ENCODE data around the gene CDH23. TPM values are rescaled to one million over a fixed set of nuclear protein-coding genes. Genes with fewer than 3 reads are reported as not detected.

Gene CDH23
- total and polyA plus RNA-seq, 9 of the 15 experiments (the other 6 are each of a cell fraction or from before 2014, with no cell fraction given) = 0.18 to 1.2 (median 0.47) TPM

DNA sequence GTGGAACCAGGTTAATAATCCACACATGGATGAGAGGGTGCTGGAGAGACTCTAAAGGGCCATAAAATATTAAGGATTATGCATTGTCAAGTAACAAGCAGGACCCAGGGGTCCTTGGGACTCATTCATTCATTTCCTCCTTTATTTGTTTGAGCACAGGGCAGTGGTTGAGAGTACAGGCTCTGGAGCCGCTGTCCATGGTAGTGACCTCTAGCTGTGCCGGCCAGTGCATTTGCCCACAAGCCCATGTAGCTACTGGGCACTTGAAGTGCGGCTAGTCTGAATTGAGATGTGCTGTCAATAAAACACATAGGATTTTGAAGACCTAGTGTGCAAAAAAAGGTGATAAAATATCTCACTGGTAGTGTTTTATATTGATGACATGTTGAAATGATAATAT is 185.3 kb downstream of the CDH23 start (continued):
- TF ChIP-seq, protein P1, sequence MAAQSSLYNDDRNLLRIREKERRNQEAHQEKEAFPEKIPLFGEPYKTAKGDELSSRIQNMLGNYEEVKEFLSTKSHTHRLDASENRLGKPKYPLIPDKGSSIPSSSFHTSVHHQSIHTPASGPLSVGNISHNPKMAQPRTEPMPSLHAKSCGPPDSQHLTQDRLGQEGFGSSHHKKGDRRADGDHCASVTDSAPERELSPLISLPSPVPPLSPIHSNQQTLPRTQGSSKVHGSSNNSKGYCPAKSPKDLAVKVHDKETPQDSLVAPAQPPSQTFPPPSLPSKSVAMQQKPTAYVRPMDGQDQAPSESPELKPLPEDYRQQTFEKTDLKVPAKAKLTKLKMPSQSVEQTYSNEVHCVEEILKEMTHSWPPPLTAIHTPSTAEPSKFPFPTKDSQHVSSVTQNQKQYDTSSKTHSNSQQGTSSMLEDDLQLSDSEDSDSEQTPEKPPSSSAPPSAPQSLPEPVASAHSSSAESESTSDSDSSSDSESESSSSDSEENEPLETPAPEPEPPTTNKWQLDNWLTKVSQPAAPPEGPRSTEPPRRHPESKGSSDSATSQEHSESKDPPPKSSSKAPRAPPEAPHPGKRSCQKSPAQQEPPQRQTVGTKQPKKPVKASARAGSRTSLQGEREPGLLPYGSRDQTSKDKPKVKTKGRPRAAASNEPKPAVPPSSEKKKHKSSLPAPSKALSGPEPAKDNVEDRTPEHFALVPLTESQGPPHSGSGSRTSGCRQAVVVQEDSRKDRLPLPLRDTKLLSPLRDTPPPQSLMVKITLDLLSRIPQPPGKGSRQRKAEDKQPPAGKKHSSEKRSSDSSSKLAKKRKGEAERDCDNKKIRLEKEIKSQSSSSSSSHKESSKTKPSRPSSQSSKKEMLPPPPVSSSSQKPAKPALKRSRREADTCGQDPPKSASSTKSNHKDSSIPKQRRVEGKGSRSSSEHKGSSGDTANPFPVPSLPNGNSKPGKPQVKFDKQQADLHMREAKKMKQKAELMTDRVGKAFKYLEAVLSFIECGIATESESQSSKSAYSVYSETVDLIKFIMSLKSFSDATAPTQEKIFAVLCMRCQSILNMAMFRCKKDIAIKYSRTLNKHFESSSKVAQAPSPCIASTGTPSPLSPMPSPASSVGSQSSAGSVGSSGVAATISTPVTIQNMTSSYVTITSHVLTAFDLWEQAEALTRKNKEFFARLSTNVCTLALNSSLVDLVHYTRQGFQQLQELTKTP (IDR thresholded peaks at IDR 0.05; ENCODE audit: low read depth in 1 of 2, partially characterized antibody in 2 of 2) = peak in 1 of 2 experiments; percentile 88
- TF ChIP-seq, protein P2, sequence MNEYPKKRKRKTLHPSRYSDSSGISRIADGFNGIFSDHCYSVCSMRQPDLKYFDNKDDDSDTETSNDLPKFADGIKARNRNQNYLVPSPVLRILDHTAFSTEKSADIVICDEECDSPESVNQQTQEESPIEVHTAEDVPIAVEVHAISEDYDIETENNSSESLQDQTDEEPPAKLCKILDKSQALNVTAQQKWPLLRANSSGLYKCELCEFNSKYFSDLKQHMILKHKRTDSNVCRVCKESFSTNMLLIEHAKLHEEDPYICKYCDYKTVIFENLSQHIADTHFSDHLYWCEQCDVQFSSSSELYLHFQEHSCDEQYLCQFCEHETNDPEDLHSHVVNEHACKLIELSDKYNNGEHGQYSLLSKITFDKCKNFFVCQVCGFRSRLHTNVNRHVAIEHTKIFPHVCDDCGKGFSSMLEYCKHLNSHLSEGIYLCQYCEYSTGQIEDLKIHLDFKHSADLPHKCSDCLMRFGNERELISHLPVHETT (CRISPR knock-in tag; conservative IDR thresholded peaks at IDR 0.05 in 1 of 2, IDR thresholded peaks at IDR 0.05 in 1 of 2) = 0 out of 4 replicates have a peak, but pooled peaks of 1 of the 2 experiments have one; percentile 34
- TF ChIP-seq HEY1 (CRISPR knock-in tag; IDR thresholded peaks at IDR 0.05; ENCODE audit: borderline replicate concordance) = no peak
